GM21619 (cell line): Measurements from ENCODE around the gene ADGRF3.
"Not testable (repeated sequence)": the region's sequence is repeated elsewhere in the genome, so short reads cannot be mapped to it uniquely, and the experiment has no call there.

Experiments
- ATAC-seq: cut with Tn5 transposase; IDR thresholded peaks from one replicate; pipeline ENCODE4 v1.9.1; 2021; ENCODE audit not compliant: unreplicated experiment

ADGRF3 gene

GRCh38 chr2:26318950-26319349 is 27.6 kb downstream of the ADGRF3 start:
- no peak for ATAC-seq

GRCh38 chr2:26317377-26318105 is 29.0 kb downstream of the ADGRF3 start:
- no peak for ATAC-seq

- ATAC-seq = no peak
These were observed 29.7 kb downstream of the ADGRF3 start for GRCh38 chr2:26316845-26317244.

- ATAC-seq = no peak
These were observed 30.5 kb downstream of the ADGRF3 start for GRCh38 chr2:26316041-26316440.

GRCh38 chr2:26314243-26314642 is 32.3 kb downstream of the ADGRF3 start:
- no peak for ATAC-seq

GRCh38 chr2:26313446-26313845 is 33.1 kb downstream of the ADGRF3 start:
- ATAC-seq = no peak

GRCh38 chr2:26312471-26312870 is 34.1 kb downstream of the ADGRF3 start:
- ATAC-seq = no peak

GRCh38 chr2:26309921-26310320 is 36.7 kb downstream of the ADGRF3 start:
- ATAC-seq = no peak

- no peak for ATAC-seq
These were observed 41.0 kb downstream of the ADGRF3 start for GRCh38 chr2:26305540-26305939.

GRCh38 chr2:26305094-26305493 is 41.5 kb downstream of the ADGRF3 start:
- not testable (repeated sequence) for ATAC-seq

- no peak for ATAC-seq
These were observed 43.7 kb downstream of the ADGRF3 start for GRCh38 chr2:26302846-26303245.

GRCh38 chr2:26300234-26300925 is 46.2 kb downstream of the ADGRF3 start:
- ATAC-seq = no peak

GRCh38 chr2:26299471-26300101 is 47.0 kb downstream of the ADGRF3 start:
- ATAC-seq = no peak

- no peak for ATAC-seq
These were observed 47.8 kb downstream of the ADGRF3 start for GRCh38 chr2:26298638-26299393.

- ATAC-seq = no peak
These were observed 48.3 kb downstream of the ADGRF3 start for GRCh38 chr2:26298286-26298637.

- ATAC-seq = no peak
These were observed 49.5 kb downstream of the ADGRF3 start for GRCh38 chr2:26297061-26297460.

GRCh38 chr2:26295511-26295910 is 51.1 kb downstream of the ADGRF3 start:
- ATAC-seq = no peak

- no peak for ATAC-seq
These were observed 53.9 kb downstream of the ADGRF3 start for GRCh38 chr2:26292646-26293045.

GRCh38 chr2:26290001-26290400 is 56.6 kb downstream of the ADGRF3 start:
- ATAC-seq = no peak

- no peak for ATAC-seq
These were observed 60.7 kb downstream of the ADGRF3 start for GRCh38 chr2:26285931-26286330.

- no peak for ATAC-seq
These were observed 62.5 kb downstream of the ADGRF3 start for GRCh38 chr2:26284132-26284531.
